ENCODE measurements around the gene CNTNAP2.

DNA sequence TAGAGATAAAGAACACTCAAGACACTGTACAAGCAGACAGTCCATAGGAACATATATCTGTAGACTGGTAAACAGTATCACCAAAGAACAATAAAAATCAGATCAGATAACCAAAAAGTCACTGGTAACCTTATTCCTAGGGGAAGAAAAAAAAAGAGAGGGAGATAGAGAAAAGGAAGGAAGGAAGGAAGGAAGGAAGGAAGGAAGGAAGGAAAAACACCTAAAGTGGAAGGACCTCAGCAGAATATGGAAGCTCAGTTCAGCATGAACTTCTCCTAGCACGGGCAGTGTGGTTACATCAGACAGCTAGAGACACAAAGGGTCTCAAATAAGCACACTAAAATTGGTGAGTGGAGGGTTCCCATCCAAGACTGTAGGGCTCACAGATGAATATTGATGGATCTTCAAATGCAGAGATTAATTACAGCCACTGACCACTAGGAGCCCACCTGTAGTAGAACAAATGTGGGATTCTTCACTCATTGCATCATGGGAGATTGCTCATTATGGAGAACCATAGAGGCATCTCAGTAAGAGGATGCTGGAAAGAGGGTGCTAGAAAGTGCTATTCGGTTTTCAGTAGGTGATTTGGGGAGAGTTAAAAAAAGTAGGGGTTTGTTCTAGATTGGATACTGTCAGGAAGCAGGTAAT, 2180.5 kb downstream of the CNTNAP2 start:
- TF ChIP-seq CTCF (IDR thresholded peaks at IDR 0.05) (peak in 1 of 3 experiments; percentile 16), POLR2A (IDR thresholded peaks at IDR 0.05) (no peak)

Data from testis (tissue), 2 donors.